NCI-H345 (cell line): ENCODE data around the gene ANK2.
"Not testable (repeated sequence)": the region's sequence is repeated elsewhere in the genome, so short reads cannot be mapped to it uniquely, and the experiment has no call there.

Source experiments
- DNase-seq: peaks from one replicate; lab custom pipeline; 2025; lab: John Stamatoyannopoulos, UW

ANK2 gene

GRCh38 chr4:113051361-113051760, 1.9 kb downstream of the ANK2 start:
- DNase-seq, result no peak

- DNase-seq, result no peak
Measured at GRCh38 chr4:113052379-113052951, 3.0 kb downstream of the ANK2 start.

- no peak for DNase-seq
Measured at GRCh38 chr4:113053883-113054282, 4.4 kb downstream of the ANK2 start.

GRCh38 chr4:113056318-113056717, 6.9 kb downstream of the ANK2 start:
- no peak for DNase-seq

GRCh38 chr4:113057891-113058290, 8.4 kb downstream of the ANK2 start:
- no peak for DNase-seq

GRCh38 chr4:113059449-113060182, 10.2 kb downstream of the ANK2 start:
- no peak for DNase-seq

- DNase-seq, result no peak
Measured at GRCh38 chr4:113060853-113061252, 11.4 kb downstream of the ANK2 start.

- peak; percentile 95 for DNase-seq
Measured at GRCh38 chr4:113064244-113064643, 14.8 kb downstream of the ANK2 start.

- no peak for DNase-seq
Measured at GRCh38 chr4:113065629-113066028, 16.2 kb downstream of the ANK2 start.

GRCh38 chr4:113068771-113069170, 19.3 kb downstream of the ANK2 start:
- DNase-seq, result not testable (repeated sequence)

GRCh38 chr4:113069212-113069892, 19.9 kb downstream of the ANK2 start:
- DNase-seq, result no peak

- DNase-seq, result no peak
Measured at GRCh38 chr4:113070755-113071154, 21.3 kb downstream of the ANK2 start.

- DNase-seq, result no peak
Measured at GRCh38 chr4:113071274-113071673, 21.8 kb downstream of the ANK2 start.

- DNase-seq, result no peak
Measured at GRCh38 chr4:113071805-113072204, 22.4 kb downstream of the ANK2 start.

GRCh38 chr4:113073451-113074005, 24.1 kb downstream of the ANK2 start:
- DNase-seq, result no peak

- peak; percentile 2 for DNase-seq
Measured at GRCh38 chr4:113077575-113077974, 28.1 kb downstream of the ANK2 start.

- DNase-seq, result no peak
Measured at GRCh38 chr4:113078066-113078465, 28.6 kb downstream of the ANK2 start.

GRCh38 chr4:113080050-113080449, 30.6 kb downstream of the ANK2 start:
- DNase-seq, result no peak

GRCh38 chr4:113080624-113081023, 31.2 kb downstream of the ANK2 start:
- no peak for DNase-seq

- DNase-seq, result no peak
Measured at GRCh38 chr4:113083346-113083745, 33.9 kb downstream of the ANK2 start.

GRCh38 chr4:113086172-113086695, 36.8 kb downstream of the ANK2 start:
- peak; percentile 25 for DNase-seq

GRCh38 chr4:113088050-113088449, 38.6 kb downstream of the ANK2 start:
- no peak for DNase-seq

GRCh38 chr4:113090954-113091353, 41.5 kb downstream of the ANK2 start:
- no peak for DNase-seq
